WTC11 (cell line): ENCODE measurements around the gene CTNNAL1. TPM values are rescaled to one million over a fixed set of nuclear protein-coding genes. Genes with fewer than 3 reads are reported as not detected.

ENCODE experiments used
- ATAC-seq: fragments of 200-7000 bp; cut with Tn5 transposase; 2 replicates; pipeline ENCODE4 v1.10.0; 2021; ENCODE audit warnings: mild to moderate bottlenecking, moderate library complexity
- CTCF ChIA-PET: fragments of 300-600 bp; sonication (Branson Sonifier 250); formaldehyde crosslinking; loops from one replicate; lab custom pipeline; 2021; ENCODE audit warnings: antibody characterized with exemption; lab: Charles Lee
- POLR2A ChIA-PET: fragments of 350-600 bp; sonication (Branson Sonifier 250); formaldehyde crosslinking; loops from one replicate; lab custom pipeline; 2021; ENCODE audit warnings: antibody characterized with exemption; lab: Charles Lee
- DNase-seq: peaks from one replicate; pipeline ENCODE4 v3.0.0; 2021; ENCODE audit warnings: low spot score
- H3K27ac Mint-ChIP-seq: 2 replicates; pipeline ENCODE4 v1.8.0; 2021; ENCODE audit warnings: mixed read lengths
- H3K27me3 Mint-ChIP-seq: 2 replicates; pipeline ENCODE4 v1.8.0; 2021; ENCODE audit warnings: low read depth, mild to moderate bottlenecking, moderate library complexity, mixed read lengths
- H3K36me3 Mint-ChIP-seq: 2 replicates; pipeline ENCODE4 v1.8.0; 2021; ENCODE audit warnings: mixed read lengths
- H3K4me1 Mint-ChIP-seq: 2 replicates; pipeline ENCODE4 v1.8.0; 2022; ENCODE audit warnings: mixed read lengths
- H3K4me3 Mint-ChIP-seq: 2 replicates; pipeline ENCODE4 v1.8.0; 2021; ENCODE audit warnings: mild to moderate bottlenecking, moderate library complexity, mixed read lengths
- H3K9me3 Mint-ChIP-seq: 2 replicates; pipeline ENCODE4 v1.8.0; 2021; ENCODE audit warnings: mixed read lengths
- ARID4B ChIP-seq: sonication (generic); formaldehyde crosslinking; IDR thresholded peaks from 2 replicates; pipeline ENCODE4 v1.8.0; 2023; ENCODE audit warnings: missing genetic modification reagents, mild to moderate bottlenecking, borderline replicate concordance
- ATF1 ChIP-seq: sonication (generic); formaldehyde crosslinking; IDR thresholded peaks from 2 replicates; pipeline ENCODE4 v1.8.1; 2023; ENCODE audit warnings: mild to moderate bottlenecking, moderate library complexity, missing genetic modification reagents
- EMX1 ChIP-seq: fragments of 250-450 bp; sonication (Bioruptor Pico); IDR thresholded peaks from 2 replicates; pipeline ENCODE4 v1.8.0; 2021; ENCODE audit warnings: mild to moderate bottlenecking
- FOXK1 ChIP-seq: sonication (generic); formaldehyde crosslinking; IDR thresholded peaks from 2 replicates; pipeline ENCODE4 v1.8.0; 2022; ENCODE audit warnings: mild to moderate bottlenecking, moderate library complexity, missing genetic modification reagents
- JUN ChIP-seq: sonication (generic); formaldehyde crosslinking; IDR thresholded peaks from 2 replicates; pipeline ENCODE4 v1.8.0; 2023; ENCODE audit warnings: mild to moderate bottlenecking, missing genetic modification reagents
- MAX ChIP-seq: sonication (generic); formaldehyde crosslinking; IDR thresholded peaks from 2 replicates; pipeline ENCODE4 v1.8.0; 2022; ENCODE audit warnings: mild to moderate bottlenecking, missing genetic modification reagents
- NR1H2 ChIP-seq: sonication (generic); formaldehyde crosslinking; IDR thresholded peaks from 2 replicates; pipeline ENCODE4 v1.9.0; 2021; ENCODE audit warnings: mild to moderate bottlenecking, moderate library complexity, missing genetic modification reagents
- PREB ChIP-seq: sonication (generic); formaldehyde crosslinking; IDR thresholded peaks from 2 replicates; pipeline ENCODE4 v1.8.1; 2022; ENCODE audit warnings: mild to moderate bottlenecking, missing genetic modification reagents, moderate library complexity, borderline replicate concordance
- RELA ChIP-seq: sonication (generic); formaldehyde crosslinking; IDR thresholded peaks from 2 replicates; pipeline ENCODE4 v1.8.1; 2022; ENCODE audit warnings: missing genetic modification reagents, mild to moderate bottlenecking, borderline replicate concordance
- SMAD3 ChIP-seq: sonication (generic); formaldehyde crosslinking; IDR thresholded peaks from 2 replicates; pipeline ENCODE4 v1.8.0; 2022; ENCODE audit warnings: missing genetic modification reagents, mild to moderate bottlenecking, borderline replicate concordance
- ZNF219 ChIP-seq: sonication (generic); formaldehyde crosslinking; IDR thresholded peaks from 2 replicates; pipeline ENCODE4 v1.8.0; 2023; ENCODE audit warnings: missing genetic modification reagents, mild to moderate bottlenecking, borderline replicate concordance
- ZNF232 ChIP-seq: sonication (generic); formaldehyde crosslinking; IDR thresholded peaks from 2 replicates; pipeline ENCODE4 v1.8.0; 2022; ENCODE audit warnings: mild to moderate bottlenecking, missing genetic modification reagents
- ZNF263 ChIP-seq: sonication (generic); formaldehyde crosslinking; IDR thresholded peaks from 2 replicates; pipeline ENCODE4 v1.8.1; 2022; ENCODE audit warnings: low read depth, mild to moderate bottlenecking, moderate library complexity, missing genetic modification reagents
- ZNF532 ChIP-seq: fragments of 250-450 bp; sonication (Bioruptor Pico); IDR thresholded peaks from 2 replicates; pipeline ENCODE4 v1.9.0; 2021; ENCODE audit warnings: mild to moderate bottlenecking, borderline replicate concordance
- total RNA-seq: library from RNA; stranded (reverse); gene quantifications from 3 replicates; pipeline ENCODE4 v1.2.3, GENCODE V29; 2021
- TF ChIP-seq, protein P1 (sequence below): sonication (generic); formaldehyde crosslinking; IDR thresholded peaks from 2 replicates; pipeline ENCODE4 v1.8.1; 2023; ENCODE audit warnings: mild to moderate bottlenecking, moderate library complexity, missing genetic modification reagents
- TF ChIP-seq, protein P2 (sequence below): sonication (generic); formaldehyde crosslinking; IDR thresholded peaks from 2 replicates; pipeline ENCODE4 v1.8.1; 2022; ENCODE audit warnings: mild to moderate bottlenecking, moderate library complexity, missing genetic modification reagents
- TF ChIP-seq, protein P3 (sequence below): sonication (generic); formaldehyde crosslinking; IDR thresholded peaks from 2 replicates; pipeline ENCODE4 v1.8.0; 2022; ENCODE audit warnings: mild to moderate bottlenecking, missing genetic modification reagents

CTNNAL1 gene
- total RNA-seq, 1 experiment from 2014 or later = 53.1 TPM

- ChIA-PET POLR2A (no interaction called here), CTCF (no interaction called here)
- no peak for DNase-seq
- Mint-ChIP-seq H3K27me3 (no peaks in the 10 kb centered on the region), H3K27ac (peak overlapping the region; percentile 21), H3K36me3 (peaks cover 57% of the 10 kb centered on the region), H3K4me1 (no peaks in the 10 kb centered on the region), H3K4me3 (no peak overlapping the region), H3K9me3 (peaks cover 15% of the 10 kb centered on the region)
- ATAC-seq = no peak
- no peak for TF ChIP-seq ZNF232
- no peak for TF ChIP-seq RELA (CRISPR knock-in tag)
- TF ChIP-seq, protein P1, sequence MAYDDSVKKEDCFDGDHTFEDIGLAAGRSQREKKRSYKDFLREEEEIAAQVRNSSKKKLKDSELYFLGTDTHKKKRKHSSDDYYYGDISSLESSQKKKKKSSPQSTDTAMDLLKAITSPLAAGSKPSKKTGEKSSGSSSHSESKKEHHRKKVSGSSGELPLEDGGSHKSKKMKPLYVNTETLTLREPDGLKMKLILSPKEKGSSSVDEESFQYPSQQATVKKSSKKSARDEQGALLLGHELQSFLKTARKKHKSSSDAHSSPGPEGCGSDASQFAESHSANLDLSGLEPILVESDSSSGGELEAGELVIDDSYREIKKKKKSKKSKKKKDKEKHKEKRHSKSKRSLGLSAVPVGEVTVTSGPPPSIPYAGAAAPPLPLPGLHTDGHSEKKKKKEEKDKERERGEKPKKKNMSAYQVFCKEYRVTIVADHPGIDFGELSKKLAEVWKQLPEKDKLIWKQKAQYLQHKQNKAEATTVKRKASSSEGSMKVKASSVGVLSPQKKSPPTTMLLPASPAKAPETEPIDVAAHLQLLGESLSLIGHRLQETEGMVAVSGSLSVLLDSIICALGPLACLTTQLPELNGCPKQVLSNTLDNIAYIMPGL (CRISPR knock-in tag) = no peak
- TF ChIP-seq, protein P2, sequence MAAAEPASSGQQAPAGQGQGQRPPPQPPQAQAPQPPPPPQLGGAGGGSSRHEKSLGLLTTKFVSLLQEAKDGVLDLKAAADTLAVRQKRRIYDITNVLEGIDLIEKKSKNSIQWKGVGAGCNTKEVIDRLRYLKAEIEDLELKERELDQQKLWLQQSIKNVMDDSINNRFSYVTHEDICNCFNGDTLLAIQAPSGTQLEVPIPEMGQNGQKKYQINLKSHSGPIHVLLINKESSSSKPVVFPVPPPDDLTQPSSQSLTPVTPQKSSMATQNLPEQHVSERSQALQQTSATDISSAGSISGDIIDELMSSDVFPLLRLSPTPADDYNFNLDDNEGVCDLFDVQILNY (CRISPR knock-in tag) = no peak
- TF ChIP-seq ARID4B (CRISPR knock-in tag) = no peak
- TF ChIP-seq MAX = no peak
- TF ChIP-seq ZNF219 = no peak
- no peak for TF ChIP-seq JUN (CRISPR knock-in tag)
- no peak for TF ChIP-seq NR1H2 (CRISPR knock-in tag)
Observed at GRCh38 chr9:109039539-109039938, 26.2 kb upstream of the CTNNAL1 start.

- ChIA-PET CTCF (no interaction called here), POLR2A (no interaction called here)
- ATAC-seq (no peak), DNase-seq (no peak)
- peaks cover 7% of the 10 kb centered on the region for H3K9me3 Mint-ChIP-seq
- H3K36me3 Mint-ChIP-seq = peaks cover 56% of the 10 kb centered on the region
- H3K27ac Mint-ChIP-seq = no peak overlapping the region; the same call in 1 of the 2 replicates
- no peak overlapping the region for H3K4me3 Mint-ChIP-seq
- no peak for TF ChIP-seq PREB (CRISPR knock-in tag)
- no peak for TF ChIP-seq FOXK1 (CRISPR knock-in tag)
- TF ChIP-seq SMAD3 (CRISPR knock-in tag) = no peak
- no peak for TF ChIP-seq ZNF532
- TF ChIP-seq ZNF263 (CRISPR knock-in tag) = no peak
- TF ChIP-seq EMX1 (CRISPR knock-in tag) = no peak
- TF ChIP-seq ATF1 (CRISPR knock-in tag) = no peak
- TF ChIP-seq, protein P3, sequence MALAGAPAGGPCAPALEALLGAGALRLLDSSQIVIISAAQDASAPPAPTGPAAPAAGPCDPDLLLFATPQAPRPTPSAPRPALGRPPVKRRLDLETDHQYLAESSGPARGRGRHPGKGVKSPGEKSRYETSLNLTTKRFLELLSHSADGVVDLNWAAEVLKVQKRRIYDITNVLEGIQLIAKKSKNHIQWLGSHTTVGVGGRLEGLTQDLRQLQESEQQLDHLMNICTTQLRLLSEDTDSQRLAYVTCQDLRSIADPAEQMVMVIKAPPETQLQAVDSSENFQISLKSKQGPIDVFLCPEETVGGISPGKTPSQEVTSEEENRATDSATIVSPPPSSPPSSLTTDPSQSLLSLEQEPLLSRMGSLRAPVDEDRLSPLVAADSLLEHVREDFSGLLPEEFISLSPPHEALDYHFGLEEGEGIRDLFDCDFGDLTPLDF (CRISPR knock-in tag) = no peak
- H3K4me1 Mint-ChIP-seq = no peaks in the 10 kb centered on the region
- no peaks in the 10 kb centered on the region for H3K27me3 Mint-ChIP-seq
Observed at GRCh38 chr9:109037946-109038715, 24.8 kb upstream of the CTNNAL1 start.
